HG03520 (cell line): ENCODE data around the gene SORCS3.

Source experiments
- ATAC-seq: cut with Tn5 transposase; IDR thresholded peaks from one replicate; pipeline ENCODE4 v1.9.1; 2021; ENCODE audit warnings: mild to moderate bottlenecking, moderate library complexity; ENCODE audit not compliant: unreplicated experiment

SORCS3 gene

GRCh38 chr10:104641187-104641936, at the start of gene SORCS3:
Gene SORCS3, plus strand, starts transcription at chr10:104641290.
- no peak for ATAC-seq

GRCh38 chr10:104591441-104591840, 49.6 kb upstream of the SORCS3 start:
- no peak for ATAC-seq

- ATAC-seq, result no peak
Measured at GRCh38 chr10:104601166-104601565, 39.9 kb upstream of the SORCS3 start.

GRCh38 chr10:104608091-104608828, 32.8 kb upstream of the SORCS3 start:
- no peak for ATAC-seq

GRCh38 chr10:104612571-104613205, 28.4 kb upstream of the SORCS3 start:
- no peak for ATAC-seq

- no peak for ATAC-seq
Measured at GRCh38 chr10:104613406-104613805, 27.7 kb upstream of the SORCS3 start.

GRCh38 chr10:104614245-104614831, 26.8 kb upstream of the SORCS3 start:
- ATAC-seq, result no peak

- ATAC-seq, result no peak
Measured at GRCh38 chr10:104615136-104615535, 26.0 kb upstream of the SORCS3 start.

GRCh38 chr10:104617831-104618230, 23.3 kb upstream of the SORCS3 start:
- no peak for ATAC-seq

- no peak for ATAC-seq
Measured at GRCh38 chr10:104622175-104622574, 18.9 kb upstream of the SORCS3 start.

GRCh38 chr10:104622598-104623209, 18.4 kb upstream of the SORCS3 start:
- no peak for ATAC-seq

GRCh38 chr10:104630731-104631130, 10.4 kb upstream of the SORCS3 start:
- ATAC-seq, result no peak

GRCh38 chr10:104631946-104632345, 9.1 kb upstream of the SORCS3 start:
- ATAC-seq, result no peak

GRCh38 chr10:104638861-104639589, 2.1 kb upstream of the SORCS3 start:
- ATAC-seq, result no peak

- no peak for ATAC-seq
Measured at GRCh38 chr10:104639590-104640338, 1.3 kb upstream of the SORCS3 start.

GRCh38 chr10:104640339-104641186, 527 bp upstream of the SORCS3 start:
- ATAC-seq, result no peak

GRCh38 chr10:104641937-104642657, 1.0 kb downstream of the SORCS3 start:
- ATAC-seq, result no peak

GRCh38 chr10:104642658-104643302, 1.7 kb downstream of the SORCS3 start:
- no peak for ATAC-seq
